Right ventricle myocardium inferior (tissue), 1 donor: ENCODE results near the gene PHYKPL. TPM values are rescaled to one million over a fixed set of nuclear protein-coding genes. Genes with fewer than 3 reads are reported as not detected.
"Not testable (repeated sequence)": the region's sequence is repeated elsewhere in the genome, so short reads cannot be mapped to it uniquely, and the experiment has no call there.

Experiments
- ATAC-seq: fragments of 200-7000 bp; cut with Tn5 transposase; one replicate; pipeline ENCODE4 v1.9.1; 2020; ENCODE audit warnings: mild to moderate bottlenecking, moderate library complexity
- DNase-seq: peaks from one replicate; pipeline ENCODE4 v3.0.0; 2021; ENCODE audit errors: missing footprints
- intact Hi-C: fragments of 100-400 bp; cut with DNase I; formaldehyde crosslinking; loops from one replicate; pipeline ENCODE4 v1.11.0; 2022
- total RNA-seq: library from RNA; stranded (reverse); fragmentation: NEBNext Ultra II Directional; extraction: Animal tissue kit (Norgen Biotek cat#: 25700); gene quantifications from one replicate; pipeline ENCODE4 v1.2.1, GENCODE V29; 2021
- donor health status: DM: no; HTN: yes; CAD: no; lungs with severe emphysema.

The PHYKPL gene
- total RNA-seq, 1 donor from 2014 or later, result 34.5 TPM

DNA sequence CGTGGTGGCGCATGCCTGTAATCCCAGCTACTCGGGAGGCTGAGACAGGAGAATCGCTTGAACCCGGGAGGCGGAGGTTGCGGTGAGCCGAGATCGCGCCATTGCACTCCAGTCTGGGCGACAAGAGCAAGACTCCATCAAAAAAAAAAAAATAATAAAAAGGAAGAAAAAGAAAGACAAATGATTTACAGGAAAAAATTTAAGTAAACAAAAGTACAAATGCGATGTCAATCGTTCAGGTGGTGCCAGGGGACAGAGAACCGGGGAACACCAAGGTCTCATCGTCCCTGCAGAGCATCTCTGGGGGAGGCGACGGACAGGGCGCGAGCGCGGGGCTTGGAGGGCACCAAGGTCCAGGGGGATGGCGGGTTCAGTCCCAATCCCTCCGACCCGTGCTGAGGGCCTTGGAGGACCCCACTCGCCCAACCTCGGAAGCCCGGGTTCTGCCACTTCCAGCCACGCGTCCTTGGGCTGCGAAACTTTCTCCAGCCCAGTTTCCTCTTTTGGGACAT, 28.9 kb downstream of the PHYKPL start:
- ATAC-seq (peak; percentile 0), DNase-seq (no peak)
- intact Hi-C loops, result no loop called here

GRCh38 chr5:178202541-178202940, 30.1 kb downstream of the PHYKPL start:
- intact Hi-C loops, result no loop called here
- DNase-seq (no peak), ATAC-seq (no peak)

- ATAC-seq, result no peak
- intact Hi-C loops, result no loop called here
- no peak for DNase-seq
Measured at GRCh38 chr5:178201927-178202235, 30.7 kb downstream of the PHYKPL start.

- intact Hi-C loops, result no loop called here
- DNase-seq, result no peak
- ATAC-seq, result no peak
Measured at GRCh38 chr5:178201221-178201926, 31.2 kb downstream of the PHYKPL start.

DNA sequence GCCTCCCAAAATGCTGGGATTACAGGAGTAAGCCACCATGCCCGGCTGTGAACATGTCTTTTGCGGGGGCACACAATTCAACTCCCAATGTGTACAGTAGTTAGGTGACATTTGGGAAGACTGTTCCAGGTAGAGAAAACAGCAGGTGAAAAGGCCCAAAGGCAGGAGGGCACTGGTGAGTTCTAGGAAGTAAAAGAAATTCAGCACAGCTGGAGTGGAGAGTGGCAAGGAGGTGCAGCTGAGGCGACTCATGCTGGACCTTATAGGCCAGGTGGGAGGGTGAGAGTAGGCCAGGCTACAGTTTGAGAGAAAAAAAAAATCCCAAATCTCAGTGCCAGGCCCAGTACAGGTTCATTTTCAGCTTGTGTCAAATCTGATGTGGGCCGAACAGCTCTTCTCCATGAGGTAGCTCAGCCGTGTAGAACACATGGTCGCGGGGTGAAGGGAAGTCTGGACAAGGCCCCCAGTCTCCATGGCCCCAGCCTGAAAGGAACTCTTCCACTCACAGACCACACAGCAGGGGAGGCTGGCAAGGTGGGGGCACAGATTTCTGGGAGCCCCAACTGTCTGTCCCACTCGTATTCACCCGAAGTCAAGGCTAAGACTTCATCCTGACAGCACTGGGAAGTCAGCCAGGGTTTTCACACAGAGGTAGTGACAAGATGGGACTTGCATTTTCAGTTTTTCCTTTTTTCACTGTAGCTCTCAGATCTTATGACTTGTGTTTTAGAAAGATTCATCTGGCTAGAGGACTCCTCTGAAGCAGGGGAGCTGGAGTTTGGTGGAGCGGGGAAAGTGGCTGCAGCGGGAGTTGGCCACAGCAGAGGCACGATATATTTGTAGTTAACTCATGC, 32.8 kb downstream of the PHYKPL start:
- intact Hi-C loops, result no loop called here
- DNase-seq, result no peak

GRCh38 chr5:178198706-178199105, 33.9 kb downstream of the PHYKPL start:
- DNase-seq (no peak), ATAC-seq (no peak)
- intact Hi-C loops, result no loop called here

More for the DNA sequence above, 32.8 kb downstream of the PHYKPL start:
- ATAC-seq, result no peak

DNA sequence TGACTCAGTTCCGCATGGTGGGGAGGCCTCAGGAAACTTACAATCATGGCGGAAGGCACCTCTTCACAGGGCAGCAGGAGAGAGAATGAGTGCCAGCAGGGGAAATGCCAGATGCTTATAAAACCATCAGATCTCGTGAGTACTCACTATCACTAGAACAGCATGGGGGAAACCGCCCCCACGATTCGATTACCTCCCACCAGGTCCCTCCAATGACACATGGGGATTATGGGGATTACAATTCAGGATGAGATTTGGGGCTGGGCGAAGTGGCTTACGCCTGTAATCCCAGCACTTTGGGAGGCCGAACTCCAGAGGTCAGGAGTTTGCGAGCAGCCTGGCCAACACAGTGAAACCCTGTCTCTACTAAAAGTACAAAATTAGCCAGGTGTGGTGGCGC, 34.5 kb downstream of the PHYKPL start:
- intact Hi-C loops, ATAC-seq, DNase-seq: not testable (repeated sequence)

- ATAC-seq, result peak; percentile 36
- no peak for DNase-seq
- intact Hi-C loops, result no loop called here
Measured at GRCh38 chr5:178196986-178197385, 35.6 kb downstream of the PHYKPL start.

DNA sequence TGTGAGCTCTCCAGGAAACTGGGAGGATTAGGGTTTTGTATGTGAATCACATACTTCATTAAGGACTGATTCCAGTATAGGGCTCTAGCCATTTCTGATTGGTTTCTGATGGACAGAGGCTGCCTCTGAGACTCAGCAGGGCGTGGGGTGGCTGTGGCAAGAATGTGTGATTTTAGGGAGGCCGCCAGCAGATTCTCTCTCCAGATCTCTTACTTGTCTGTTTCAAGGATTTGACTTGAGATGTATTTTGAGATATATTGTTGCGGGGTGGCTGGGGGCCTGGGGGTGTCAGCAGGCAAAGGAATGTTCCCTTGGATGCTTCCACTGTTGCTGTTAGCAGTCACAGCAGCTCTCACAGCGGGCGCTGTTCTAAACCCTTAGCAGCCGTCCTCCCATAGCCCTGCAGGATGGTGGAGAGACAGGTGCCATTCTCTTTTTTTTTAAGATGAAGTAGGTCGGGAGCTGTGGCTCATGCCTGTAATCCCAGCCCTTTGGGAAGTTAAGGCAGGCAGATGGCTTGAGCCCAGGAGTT, 36.3 kb downstream of the PHYKPL start:
- intact Hi-C loops, result no loop called here
- ATAC-seq (no peak), DNase-seq (no peak)

- intact Hi-C loops, result no loop called here
- ATAC-seq, result peak; percentile 20
- DNase-seq, result no peak
Measured at GRCh38 chr5:178194026-178194425, 38.6 kb downstream of the PHYKPL start.

DNA sequence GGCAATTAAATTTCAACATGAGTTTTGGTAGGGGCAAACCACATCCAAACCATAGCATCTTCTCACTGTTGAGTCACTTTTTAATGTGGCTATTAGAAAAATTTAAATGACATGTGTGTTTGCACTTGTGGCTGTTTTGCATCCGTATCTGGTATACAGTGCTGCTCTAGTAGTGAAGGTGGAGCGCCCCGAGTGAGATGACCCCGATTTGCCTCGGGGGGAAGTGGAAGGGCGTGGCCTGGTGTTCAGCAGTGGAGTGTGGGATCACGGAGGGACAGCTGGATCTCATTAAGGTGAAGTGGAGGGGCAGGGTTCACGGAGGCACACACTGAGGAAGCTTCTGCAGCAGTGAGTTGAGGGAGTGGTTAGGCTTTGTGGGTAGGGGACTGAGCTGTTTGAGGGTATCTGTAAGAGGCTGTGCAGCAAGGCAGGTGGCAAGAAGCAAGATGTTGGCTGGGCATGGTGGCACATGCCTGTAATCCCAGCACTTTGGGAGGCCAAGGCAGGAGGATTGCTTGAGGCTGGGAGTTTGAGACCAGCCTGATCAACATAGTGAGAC, 39.3 kb downstream of the PHYKPL start:
- ATAC-seq (no peak), DNase-seq (no peak)
- intact Hi-C loops, result no loop called here

DNA sequence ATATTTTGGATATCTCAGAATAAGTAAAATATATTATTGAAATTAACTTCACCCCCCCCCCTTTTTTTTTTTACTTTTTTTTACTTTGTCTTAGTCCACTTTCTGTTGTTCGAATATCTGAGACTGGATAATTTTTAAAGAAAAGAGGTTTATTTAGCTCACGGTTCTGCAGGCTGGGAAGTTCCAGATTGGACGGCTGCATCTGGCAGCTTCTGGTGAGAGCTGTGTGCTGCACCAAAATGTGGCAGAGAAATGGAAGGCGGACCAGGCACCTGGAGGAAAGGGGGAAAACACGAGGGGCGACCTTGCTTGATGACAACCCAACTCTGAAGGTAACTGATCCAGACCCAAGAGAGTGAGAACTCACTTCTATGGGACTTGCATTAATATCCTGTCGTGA, 39.8 kb downstream of the PHYKPL start:
- no peak for DNase-seq
- intact Hi-C loops, result no loop called here
- ATAC-seq, result no peak

DNA sequence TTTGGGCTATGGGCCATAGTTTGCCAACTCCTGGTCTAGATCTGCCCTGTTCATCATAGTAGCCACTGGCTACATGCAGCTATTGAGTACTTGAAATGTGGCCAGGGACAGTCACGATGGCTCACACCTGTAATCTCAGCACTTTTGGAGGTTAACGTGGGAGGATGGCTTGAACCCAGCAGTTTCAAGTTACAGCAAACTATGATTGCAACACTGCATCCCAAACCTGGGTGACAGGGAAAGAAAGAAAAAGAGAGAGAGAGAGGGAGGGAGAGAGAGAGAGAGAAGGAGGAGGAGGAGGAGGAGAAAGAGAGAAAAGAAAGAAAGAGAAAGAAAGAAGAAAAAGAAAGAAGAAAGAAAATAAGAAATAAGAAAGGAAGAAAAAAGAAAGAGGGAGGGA, 40.4 kb downstream of the PHYKPL start:
- intact Hi-C loops, result no loop called here
- ATAC-seq (no peak), DNase-seq (no peak)

- intact Hi-C loops, result no loop called here
- DNase-seq (no peak), ATAC-seq (no peak)
Measured at GRCh38 chr5:178191661-178192060, 40.9 kb downstream of the PHYKPL start.

DNA sequence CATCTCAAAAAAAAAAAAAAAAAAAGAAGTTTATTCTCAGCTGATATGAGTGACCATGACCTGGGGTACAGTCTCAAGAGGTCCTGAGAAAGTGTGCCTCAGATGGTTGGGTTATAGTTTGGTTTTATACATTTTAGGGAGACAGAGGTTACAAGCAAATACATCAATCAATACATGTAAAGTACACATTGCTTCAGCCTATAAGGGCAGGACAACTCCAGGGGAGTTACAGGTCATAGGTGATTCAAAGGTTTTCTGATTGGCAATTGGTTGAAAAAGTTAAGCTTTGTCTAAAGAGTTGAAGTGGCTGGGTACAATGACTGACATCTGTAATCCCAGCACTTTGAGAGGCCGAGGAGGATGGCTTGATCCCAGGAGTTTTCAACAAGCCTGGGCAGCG, 43.2 kb downstream of the PHYKPL start:
- ATAC-seq (no peak), DNase-seq (no peak)
- intact Hi-C loops, result no loop called here

GRCh38 chr5:178187014-178187413, 45.6 kb downstream of the PHYKPL start, which contains the start of gene GMCL2:
TSS of gene GMCL2 (minus strand) at chr5:178187371. CDS start at chr5:178187299, 72 bp downstream.
- no peak for ATAC-seq
- DNase-seq, result no peak
- intact Hi-C loops, result no loop called here

- DNase-seq (no peak), ATAC-seq (no peak)
- intact Hi-C loops, result no loop called here
Measured at GRCh38 chr5:178186427-178186826, 46.2 kb downstream of the PHYKPL start.

DNA sequence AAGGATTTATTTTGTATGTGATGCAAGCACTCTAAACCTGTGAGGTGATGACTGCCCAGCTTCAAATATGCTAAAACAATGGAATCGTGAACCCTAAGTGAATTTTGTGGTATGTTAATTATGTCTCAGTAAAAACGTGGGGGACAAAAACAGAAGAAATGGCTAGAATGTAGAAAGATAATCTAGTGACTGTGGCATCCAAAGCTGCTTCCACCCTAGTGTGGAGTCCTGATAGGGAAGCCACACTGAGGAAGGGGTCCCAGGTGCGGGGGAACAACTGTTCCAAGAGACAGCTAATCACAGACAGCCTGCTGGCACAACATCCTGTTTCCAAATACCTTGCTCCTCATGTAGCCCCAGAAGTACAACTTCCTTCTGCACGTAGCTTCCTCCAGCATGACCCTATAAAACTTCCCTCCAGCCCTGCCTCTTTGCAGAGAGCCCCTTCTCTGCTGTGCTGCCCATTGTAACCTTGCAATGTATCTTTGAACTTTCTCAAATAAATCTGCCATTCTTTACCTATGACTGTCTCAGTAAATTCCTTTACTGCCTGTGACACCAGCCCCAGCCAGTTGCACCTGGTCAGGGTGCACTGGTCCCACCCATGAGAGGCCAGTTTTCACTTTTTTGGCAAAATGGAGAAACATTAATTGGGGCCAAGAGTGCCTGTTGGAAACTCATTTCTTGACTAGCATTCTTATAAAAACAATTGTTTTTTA, 50.3 kb downstream of the PHYKPL start:
- no peak for ATAC-seq
- DNase-seq, result no peak
- intact Hi-C loops, result no loop called here
